ENCODE measurements around the gene RFLNA.

DNA sequence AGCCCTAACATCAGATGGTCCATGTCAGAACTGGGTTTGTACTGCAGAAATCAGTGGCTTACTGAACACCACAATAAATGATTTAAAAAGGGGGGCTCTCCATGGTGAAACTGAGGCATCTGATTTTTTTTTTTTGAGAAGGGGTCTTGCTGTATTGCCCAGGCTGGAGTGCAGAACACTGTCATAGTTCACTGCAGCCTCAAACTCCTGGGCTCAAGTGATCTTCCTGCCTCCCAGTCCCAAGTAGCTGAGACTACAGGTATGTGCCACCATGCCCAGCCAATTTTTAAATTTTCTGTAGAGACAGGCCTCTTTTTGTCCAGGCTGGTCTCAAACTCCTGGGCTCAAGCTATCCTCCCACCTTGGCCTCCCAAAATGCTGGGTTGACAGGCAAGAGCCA, 57.4 kb downstream of the RFLNA start:
- TF ChIP-seq, protein P1, sequence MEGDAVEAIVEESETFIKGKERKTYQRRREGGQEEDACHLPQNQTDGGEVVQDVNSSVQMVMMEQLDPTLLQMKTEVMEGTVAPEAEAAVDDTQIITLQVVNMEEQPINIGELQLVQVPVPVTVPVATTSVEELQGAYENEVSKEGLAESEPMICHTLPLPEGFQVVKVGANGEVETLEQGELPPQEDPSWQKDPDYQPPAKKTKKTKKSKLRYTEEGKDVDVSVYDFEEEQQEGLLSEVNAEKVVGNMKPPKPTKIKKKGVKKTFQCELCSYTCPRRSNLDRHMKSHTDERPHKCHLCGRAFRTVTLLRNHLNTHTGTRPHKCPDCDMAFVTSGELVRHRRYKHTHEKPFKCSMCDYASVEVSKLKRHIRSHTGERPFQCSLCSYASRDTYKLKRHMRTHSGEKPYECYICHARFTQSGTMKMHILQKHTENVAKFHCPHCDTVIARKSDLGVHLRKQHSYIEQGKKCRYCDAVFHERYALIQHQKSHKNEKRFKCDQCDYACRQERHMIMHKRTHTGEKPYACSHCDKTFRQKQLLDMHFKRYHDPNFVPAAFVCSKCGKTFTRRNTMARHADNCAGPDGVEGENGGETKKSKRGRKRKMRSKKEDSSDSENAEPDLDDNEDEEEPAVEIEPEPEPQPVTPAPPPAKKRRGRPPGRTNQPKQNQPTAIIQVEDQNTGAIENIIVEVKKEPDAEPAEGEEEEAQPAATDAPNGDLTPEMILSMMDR (IDR thresholded peaks at IDR 0.05) = no peak
- no peak for TF ChIP-seq POLR2AphosphoS5 (IDR thresholded peaks at IDR 0.05)
- TF ChIP-seq POLR2A (IDR thresholded peaks at IDR 0.05) = no peak

Measured in sigmoid colon (tissue), 4 donors.